DOHH2 (cell line): ENCODE data around the gene STARD8.

ENCODE experiments used
- H3F3A ChIP-seq: fragments of 200-600 bp; sonication (generic), shearing (Covaris generic); 2 replicates; pipeline ENCODE4 v1.6.0; 2016; ENCODE audit warnings: antibody characterized with exemption, mild to moderate bottlenecking; ENCODE audit not compliant: control insufficient read depth, insufficient read depth
- H3K27ac ChIP-seq: fragments of 200-600 bp; sonication (generic); 2 replicates; pipeline ENCODE4 v1.5.1; 2014; ENCODE audit warnings: low read depth, mild to moderate bottlenecking, low read length, moderate library complexity
- H3K27me3 ChIP-seq: fragments of 200-600 bp; sonication (generic); 2 replicates; pipeline ENCODE4 v1.6.1; 2014; ENCODE audit warnings: mild to moderate bottlenecking, low read length, mixed read lengths; ENCODE audit not compliant: control insufficient read depth
- H3K36me3 ChIP-seq: fragments of 200-600 bp; sonication (generic); 2 replicates; pipeline ENCODE4 v1.6.1; 2014; ENCODE audit warnings: mild to moderate bottlenecking, low read length, moderate library complexity, mixed read lengths; ENCODE audit not compliant: control insufficient read depth
- H3K4me1 ChIP-seq: fragments of 200-600 bp; sonication (generic); 2 replicates; pipeline ENCODE4 v1.6.1; 2014; ENCODE audit warnings: mild to moderate bottlenecking, low read length, mixed read lengths; ENCODE audit not compliant: control insufficient read depth
- H3K4me2 ChIP-seq: fragments of 200-600 bp; sonication (generic); 2 replicates; pipeline ENCODE4 v1.6.0; 2014; ENCODE audit warnings: mild to moderate bottlenecking, low read length, moderate library complexity
- H3K4me3 ChIP-seq: fragments of 200-600 bp; sonication (generic); 2 replicates; pipeline ENCODE4 v1.5.1; 2014; ENCODE audit warnings: mild to moderate bottlenecking, low read length, mixed read lengths
- H3K79me2 ChIP-seq: fragments of 200-600 bp; sonication (generic); 2 replicates; pipeline ENCODE4 v1.6.1; 2014; ENCODE audit warnings: mild to moderate bottlenecking, low read length, mixed read lengths; ENCODE audit not compliant: control insufficient read depth
- H3K9me2 ChIP-seq: fragments of 200-600 bp; sonication (generic); replicated peaks from 2 replicates; pipeline ENCODE4 v1.6.1; 2014; ENCODE audit warnings: mild to moderate bottlenecking, low read length, mixed read lengths; ENCODE audit not compliant: control insufficient read depth
- H3K9me3 ChIP-seq: fragments of 200-600 bp; sonication (generic); 2 replicates; pipeline ENCODE4 v1.6.1; 2014; ENCODE audit warnings: antibody characterized with exemption, low read length, mixed read lengths; ENCODE audit not compliant: control insufficient read depth, insufficient read depth
- H4K20me1 ChIP-seq: fragments of 200-600 bp; sonication (generic); 2 replicates; pipeline ENCODE4 v1.6.0; 2014; ENCODE audit warnings: low read depth, mild to moderate bottlenecking, antibody characterized with exemption, low read length, moderate library complexity; ENCODE audit not compliant: control insufficient read depth, insufficient read depth
- EZH2phosphoT487 ChIP-seq: fragments of 200-600 bp; sonication (generic); IDR thresholded peaks from 2 replicates; pipeline ENCODE4 v1.6.1; 2017; ENCODE audit warnings: borderline replicate concordance, mild to moderate bottlenecking, antibody characterized with exemption, low read length, moderate library complexity, mixed read lengths
- TF ChIP-seq, protein P1 (sequence below): fragments of 200-600 bp; sonication (generic); IDR thresholded peaks from one replicate; pipeline ENCODE4 v1.5.1; 2014; ENCODE audit warnings: antibody characterized with exemption, mild to moderate bottlenecking, low read depth, low read length; ENCODE audit not compliant: poor library complexity, severe bottlenecking

Gene STARD8

DNA sequence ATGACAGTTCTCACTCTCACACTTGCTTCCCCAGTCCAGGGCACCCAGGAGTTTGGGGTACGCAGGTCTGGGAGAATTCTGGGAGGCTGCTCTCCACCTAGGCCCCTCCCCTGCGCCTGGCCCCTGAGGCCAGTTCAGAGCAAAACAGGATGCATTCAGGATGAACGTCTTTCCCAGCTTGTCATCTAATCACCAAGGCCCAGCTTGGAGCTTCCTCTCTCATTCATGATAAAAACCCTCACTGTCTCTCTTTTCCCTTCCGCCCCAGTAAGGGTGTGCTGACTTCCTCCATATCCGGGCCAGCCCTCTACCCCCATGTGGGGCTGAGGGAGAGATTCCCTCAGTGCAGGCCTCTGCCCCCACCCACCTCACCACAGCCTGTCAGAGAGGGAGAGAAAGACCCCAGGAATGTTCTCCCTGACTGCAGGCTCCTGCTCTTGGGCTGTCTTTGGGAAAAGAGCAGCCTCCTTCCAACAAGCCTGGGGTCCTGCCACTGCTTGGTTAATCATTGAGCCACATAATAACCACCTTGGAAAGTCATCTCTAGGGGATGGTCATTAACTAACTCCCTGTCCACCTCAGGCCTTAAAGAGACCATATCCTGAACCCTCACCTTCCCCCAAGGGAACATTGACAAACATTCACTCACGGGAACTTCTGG, 50.1 kb downstream of the STARD8 start:
- no peaks in the 10 kb centered on the region for H4K20me1 ChIP-seq
- H3K4me3 ChIP-seq, result no peak overlapping the region
- no peak for TF ChIP-seq EZH2phosphoT487
- TF ChIP-seq, protein P1, sequence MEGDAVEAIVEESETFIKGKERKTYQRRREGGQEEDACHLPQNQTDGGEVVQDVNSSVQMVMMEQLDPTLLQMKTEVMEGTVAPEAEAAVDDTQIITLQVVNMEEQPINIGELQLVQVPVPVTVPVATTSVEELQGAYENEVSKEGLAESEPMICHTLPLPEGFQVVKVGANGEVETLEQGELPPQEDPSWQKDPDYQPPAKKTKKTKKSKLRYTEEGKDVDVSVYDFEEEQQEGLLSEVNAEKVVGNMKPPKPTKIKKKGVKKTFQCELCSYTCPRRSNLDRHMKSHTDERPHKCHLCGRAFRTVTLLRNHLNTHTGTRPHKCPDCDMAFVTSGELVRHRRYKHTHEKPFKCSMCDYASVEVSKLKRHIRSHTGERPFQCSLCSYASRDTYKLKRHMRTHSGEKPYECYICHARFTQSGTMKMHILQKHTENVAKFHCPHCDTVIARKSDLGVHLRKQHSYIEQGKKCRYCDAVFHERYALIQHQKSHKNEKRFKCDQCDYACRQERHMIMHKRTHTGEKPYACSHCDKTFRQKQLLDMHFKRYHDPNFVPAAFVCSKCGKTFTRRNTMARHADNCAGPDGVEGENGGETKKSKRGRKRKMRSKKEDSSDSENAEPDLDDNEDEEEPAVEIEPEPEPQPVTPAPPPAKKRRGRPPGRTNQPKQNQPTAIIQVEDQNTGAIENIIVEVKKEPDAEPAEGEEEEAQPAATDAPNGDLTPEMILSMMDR, result no peak
- H3K27ac ChIP-seq, result no peak overlapping the region
- no peaks in the 10 kb centered on the region for H3F3A ChIP-seq
- H3K9me3 ChIP-seq, result no peaks in the 10 kb centered on the region
- no peaks in the 10 kb centered on the region for H3K79me2 ChIP-seq
- H3K4me2 ChIP-seq, result no peak overlapping the region
- no peaks in the 10 kb centered on the region for H3K27me3 ChIP-seq
- no peaks in the 10 kb centered on the region for H3K4me1 ChIP-seq
- H3K36me3 ChIP-seq, result no peaks in the 10 kb centered on the region
- no peaks in the 10 kb centered on the region for H3K9me2 ChIP-seq

DNA sequence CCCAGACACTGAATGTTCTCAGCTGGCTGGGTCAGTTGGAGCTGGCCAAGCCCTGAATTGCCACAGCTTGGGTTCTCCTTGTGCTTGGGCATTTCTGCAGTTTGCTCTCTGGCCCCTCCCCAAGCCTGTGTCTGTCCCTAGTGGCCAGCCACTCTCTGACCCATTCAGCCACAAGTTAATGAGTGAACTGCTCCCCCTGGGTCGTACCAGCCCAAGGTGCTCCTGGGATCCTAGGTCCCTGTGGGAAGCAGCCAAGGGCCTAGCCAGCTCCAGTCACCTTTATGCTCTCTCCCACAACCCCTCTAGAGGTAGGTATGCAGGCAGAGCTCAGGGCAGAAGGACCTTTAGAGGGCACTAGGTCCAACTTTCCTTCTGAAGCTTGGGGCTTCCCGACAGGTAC, 51.5 kb downstream of the STARD8 start:
- H3F3A ChIP-seq, result no peaks in the 10 kb centered on the region
- H3K36me3 ChIP-seq, result no peaks in the 10 kb centered on the region
- H3K9me2 ChIP-seq, result no peaks in the 10 kb centered on the region
- no peak overlapping the region for H3K4me3 ChIP-seq
- no peaks in the 10 kb centered on the region for H3K4me1 ChIP-seq
- no peaks in the 10 kb centered on the region for H4K20me1 ChIP-seq
- no peaks in the 10 kb centered on the region for H3K79me2 ChIP-seq
- no peak overlapping the region for H3K4me2 ChIP-seq
- H3K27me3 ChIP-seq, result no peaks in the 10 kb centered on the region
- TF ChIP-seq EZH2phosphoT487, result no peak
- TF ChIP-seq, protein P1, result no peak
- no peaks in the 10 kb centered on the region for H3K9me3 ChIP-seq
- no peak overlapping the region for H3K27ac ChIP-seq

DNA sequence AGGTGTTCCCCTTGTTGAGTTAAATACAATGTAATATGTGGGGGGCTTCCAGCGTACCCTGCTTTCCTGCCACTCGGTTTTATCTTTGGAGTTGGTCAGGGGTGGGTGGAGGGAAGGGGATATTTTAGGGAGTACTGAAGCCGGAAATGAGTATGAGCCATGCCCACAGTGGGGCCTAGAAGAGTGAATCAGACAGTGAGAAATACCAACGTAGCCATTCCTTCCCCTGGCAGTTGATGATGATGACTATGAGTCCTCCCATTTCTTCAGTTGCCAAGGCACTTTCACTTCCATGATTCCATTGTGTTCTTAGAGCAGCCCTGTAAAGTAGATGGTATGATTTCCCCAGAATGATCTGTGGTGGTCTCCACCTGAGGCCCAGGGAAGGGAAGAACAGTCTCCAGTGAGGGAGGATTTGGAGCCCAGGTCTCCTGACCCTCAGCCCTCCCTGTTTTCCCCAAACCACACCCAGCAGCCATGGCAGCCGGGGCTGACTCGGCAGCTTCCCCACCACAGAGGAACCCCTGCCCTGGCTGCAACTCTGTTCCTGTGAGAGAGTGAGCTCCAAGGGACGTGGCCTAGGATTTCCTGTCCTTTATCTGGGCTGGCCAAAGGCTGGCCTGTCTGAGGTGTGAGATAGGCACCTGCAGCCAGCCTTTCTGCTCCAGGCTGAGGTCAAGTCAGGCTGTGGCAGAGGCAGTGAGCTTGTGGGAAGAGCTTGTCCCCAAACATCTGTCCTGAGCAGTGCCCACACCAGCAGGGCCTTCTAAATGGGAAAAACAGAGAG, 52.7 kb downstream of the STARD8 start:
- Histone ChIP-seq H3K4me2 (no peak overlapping the region), H3K9me3 (no peaks in the 10 kb centered on the region), H4K20me1 (no peaks in the 10 kb centered on the region), H3K4me1 (no peaks in the 10 kb centered on the region), H3K4me3 (no peak overlapping the region), H3F3A (no peaks in the 10 kb centered on the region), H3K36me3 (no peaks in the 10 kb centered on the region), H3K27me3 (no peaks in the 10 kb centered on the region), H3K79me2 (no peaks in the 10 kb centered on the region), H3K9me2 (no peaks in the 10 kb centered on the region), H3K27ac (no peak overlapping the region)
- TF ChIP-seq, protein P1, result no peak
- TF ChIP-seq EZH2phosphoT487, result no peak
